Measurements from ENCODE around the gene DIPK1B. TPM values are rescaled to one million over a fixed set of nuclear protein-coding genes. Genes with fewer than 3 reads are reported as not detected.

The DIPK1B gene
- total RNA-seq (2022) (4.0 TPM in 2 replicates), Bru-seq, nascent RNA (percentile 25 among the genes with signal in this experiment), BruChase-seq, experiment 1, labeled RNA remaining after a 6-hour chase (percentile 30 among the genes with signal in this experiment), BruChase-seq, experiment 2, labeled RNA remaining after a 2-hour chase (percentile 35 among the genes with signal in this experiment)
- long read RNA-seq, transcript FAM69B-202 (5 exons, 1,668 nt): major isoform, 10 of 13 reads
- long read RNA-seq, partial matches to known transcripts: 0 of 13 reads
- long read RNA-seq, other reads (novel, unspliced or antisense): 3 of 13 reads

- H3K4me3 Mint-ChIP-seq (ENCODE audit: low read depth, unreplicated experiment): peak within 1 kb of the TSS; percentile 24
- no peaks in the 10 kb centered on the region for H3K36me3 Mint-ChIP-seq (ENCODE audit: insufficient read depth, unreplicated experiment)
- TF ChIP-seq CTCF (IDR thresholded peaks at IDR 0.05; ENCODE audit: unreplicated experiment): no peak
- no peaks in the 10 kb centered on the region for H3K4me1 Mint-ChIP-seq (ENCODE audit: low read depth, unreplicated experiment)
- no peaks in the 10 kb centered on the region for H3K9me3 Mint-ChIP-seq (ENCODE audit: low read depth, unreplicated experiment)
- no peak for DNase-seq
- H3K27me3 Mint-ChIP-seq (ENCODE audit: unreplicated experiment): peaks cover 12% of the 10 kb centered on the region
- CTCF ChIA-PET: no interaction called here
- BruUV-seq (replicated peaks): no TSS peak
- intact Hi-C loops (cut with micrococcal nuclease; ENCODE audit: unreplicated experiment): no loop called here
- no peak within 1 kb of the TSS for H3K27ac Mint-ChIP-seq (ENCODE audit: unreplicated experiment)
Measured at GRCh38 chr9:136711751-136712689, at the start of gene DIPK1B. TSS of gene DIPK1B (plus strand) at chr9:136712572. CDS start at chr9:136712666, 94 bp downstream.

GRCh38 chr9:136662656-136663581, 49.5 kb upstream of the DIPK1B start, which contains the start of gene EGFL7:
TSS of gene EGFL7 (plus strand) at chr9:136662916. CDS start at chr9:136668283, 5,367 bp downstream.
- BruUV-seq (replicated peaks): no TSS peak
- Mint-ChIP-seq H3K4me3 (ENCODE audit: low read depth, unreplicated experiment) (no peak within 1 kb of the TSS), H3K9me3 (ENCODE audit: low read depth, unreplicated experiment) (no peaks in the 10 kb centered on the region), H3K27ac (ENCODE audit: unreplicated experiment) (no peak within 1 kb of the TSS), H3K27me3 (ENCODE audit: unreplicated experiment) (peaks cover 23% of the 10 kb centered on the region), H3K36me3 (ENCODE audit: insufficient read depth, unreplicated experiment) (no peaks in the 10 kb centered on the region), H3K4me1 (ENCODE audit: low read depth, unreplicated experiment) (no peaks in the 10 kb centered on the region)
- CTCF ChIA-PET: no interaction called here
- intact Hi-C loops (cut with micrococcal nuclease; ENCODE audit: unreplicated experiment): no loop called here
- DNase-seq: no peak
- TF ChIP-seq CTCF (IDR thresholded peaks at IDR 0.05; ENCODE audit: unreplicated experiment): no peak

GRCh38 chr9:136664000-136664915, 48.1 kb upstream of the DIPK1B start:
- Mint-ChIP-seq H3K4me1 (ENCODE audit: low read depth, unreplicated experiment) (no peaks in the 10 kb centered on the region), H3K9me3 (ENCODE audit: low read depth, unreplicated experiment) (no peaks in the 10 kb centered on the region), H3K4me3 (ENCODE audit: low read depth, unreplicated experiment) (no peak overlapping the region), H3K36me3 (ENCODE audit: insufficient read depth, unreplicated experiment) (no peaks in the 10 kb centered on the region), H3K27me3 (ENCODE audit: unreplicated experiment) (peaks cover 22% of the 10 kb centered on the region), H3K27ac (ENCODE audit: unreplicated experiment) (no peak overlapping the region)
- no TSS peak for BruUV-seq (replicated peaks)
- TF ChIP-seq CTCF (IDR thresholded peaks at IDR 0.05; ENCODE audit: unreplicated experiment): no peak
- intact Hi-C loops (cut with micrococcal nuclease; ENCODE audit: unreplicated experiment): no loop called here
- no peak for DNase-seq
- CTCF ChIA-PET: no interaction called here
